Activated CD8-positive, alpha-beta memory T cell treated with anti-CD3 and anti-CD28 coated beads, Interleukin-2, amount 50 U/mL, for 24 hours (primary cell): ENCODE measurements around the gene PITPNC1.

ENCODE experiments used
- DNase-seq: peaks from one replicate; pipeline ENCODE4 v3.0.0-alpha.2; 2020; ENCODE audit errors: extremely low read depth

PITPNC1 gene

GRCh38 chr17:67548693-67549092 is 171.6 kb downstream of the PITPNC1 start:
- DNase-seq: no peak

GRCh38 chr17:67549820-67550219 is 172.7 kb downstream of the PITPNC1 start:
- DNase-seq: no peak

- no peak for DNase-seq
These were observed 177.6 kb downstream of the PITPNC1 start for GRCh38 chr17:67554634-67555033.

GRCh38 chr17:67555855-67556254 is 178.8 kb downstream of the PITPNC1 start:
- DNase-seq: no peak

GRCh38 chr17:67557052-67557845 is 180.2 kb downstream of the PITPNC1 start:
- DNase-seq: no peak

- no peak for DNase-seq
These were observed 180.8 kb downstream of the PITPNC1 start for GRCh38 chr17:67557921-67558320.

- DNase-seq: no peak
These were observed 181.8 kb downstream of the PITPNC1 start for GRCh38 chr17:67558740-67559380.

- no peak for DNase-seq
These were observed 182.4 kb downstream of the PITPNC1 start for GRCh38 chr17:67559381-67559966.

- no peak for DNase-seq
These were observed 184.9 kb downstream of the PITPNC1 start for GRCh38 chr17:67562005-67562404.

GRCh38 chr17:67563692-67564228 is 186.7 kb downstream of the PITPNC1 start:
- no peak for DNase-seq

- DNase-seq: no peak
These were observed 188.0 kb downstream of the PITPNC1 start for GRCh38 chr17:67565068-67565467.

- DNase-seq: no peak
These were observed 189.6 kb downstream of the PITPNC1 start for GRCh38 chr17:67566656-67567055.

GRCh38 chr17:67569015-67569451 is 192.0 kb downstream of the PITPNC1 start:
- no peak for DNase-seq

- no peak for DNase-seq
These were observed 192.8 kb downstream of the PITPNC1 start for GRCh38 chr17:67569873-67570272.

GRCh38 chr17:67570797-67571196 is 193.7 kb downstream of the PITPNC1 start:
- DNase-seq: no peak

GRCh38 chr17:67571478-67571877 is 194.4 kb downstream of the PITPNC1 start:
- no peak for DNase-seq

- no peak for DNase-seq
These were observed 197.0 kb downstream of the PITPNC1 start for GRCh38 chr17:67573987-67574657.

- no peak for DNase-seq
These were observed 197.7 kb downstream of the PITPNC1 start for GRCh38 chr17:67574658-67575293.

GRCh38 chr17:67575325-67575724 is 198.2 kb downstream of the PITPNC1 start:
- DNase-seq: no peak

GRCh38 chr17:67576471-67577115 is 199.5 kb downstream of the PITPNC1 start:
- DNase-seq: no peak
